ENCODE results near the gene SOX15.

- TF ChIP-seq CTCF (IDR thresholded peaks at IDR 0.05): peak; percentile 19 to 57 (median 36)
- no peak for TF ChIP-seq POLR2A (IDR thresholded peaks at IDR 0.05)
Measured at GRCh38 chr17:7632492-7632894, 42.6 kb upstream of the SOX15 start.
